Activated CD4-positive, alpha-beta T cell treated with anti-CD3 and anti-CD28 coated beads, Interleukin-2, amount 50 U/mL, for 24 hours (primary cell): ENCODE measurements around the gene KMT2D.

Experiments used
- DNase-seq, 2 donors: peaks; one replicate each; pipeline ENCODE4 v3.0.0-alpha.2; 2020; ENCODE audit warnings: low read depth in 1 of 2, low spot score in 1 of 2

KMT2D gene

DNA sequence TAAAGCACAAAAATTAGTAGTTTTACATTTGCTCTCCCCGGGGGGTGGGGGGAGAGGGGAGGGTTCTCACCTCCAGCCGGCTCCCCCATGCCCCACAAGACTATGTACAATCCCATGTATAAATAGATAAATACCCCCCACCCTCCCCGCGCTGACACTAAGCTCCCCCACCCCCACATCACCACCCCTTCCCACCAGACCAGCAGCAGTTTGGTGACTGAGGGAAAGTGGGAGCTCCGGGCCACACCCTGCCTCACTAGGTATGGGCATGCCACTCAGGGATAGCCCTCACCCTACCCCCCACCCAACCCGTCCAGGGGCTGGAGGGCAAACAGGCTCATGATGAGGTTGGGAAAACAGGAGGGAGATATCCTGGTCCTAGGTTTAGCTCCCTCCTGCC lies 40.2 kb downstream of the KMT2D start:
- no peak for DNase-seq

GRCh38 chr12:49019443-49020324 lies 40.9 kb downstream of the KMT2D start:
- DNase-seq = no peak

GRCh38 chr12:49019120-49019430 lies 41.5 kb downstream of the KMT2D start:
- DNase-seq = no peak

GRCh38 chr12:49018261-49019119 lies 42.1 kb downstream of the KMT2D start, which contains the start of gene PRKAG1:
TSS of gene PRKAG1 (minus strand) at chr12:49018776. CDS start at chr12:49018740, 36 bp downstream.
- DNase-seq = peak; percentile 89 to 95

- DNase-seq = no peak
Measured at GRCh38 chr12:49017891-49018260, 42.7 kb downstream of the KMT2D start.

DNA sequence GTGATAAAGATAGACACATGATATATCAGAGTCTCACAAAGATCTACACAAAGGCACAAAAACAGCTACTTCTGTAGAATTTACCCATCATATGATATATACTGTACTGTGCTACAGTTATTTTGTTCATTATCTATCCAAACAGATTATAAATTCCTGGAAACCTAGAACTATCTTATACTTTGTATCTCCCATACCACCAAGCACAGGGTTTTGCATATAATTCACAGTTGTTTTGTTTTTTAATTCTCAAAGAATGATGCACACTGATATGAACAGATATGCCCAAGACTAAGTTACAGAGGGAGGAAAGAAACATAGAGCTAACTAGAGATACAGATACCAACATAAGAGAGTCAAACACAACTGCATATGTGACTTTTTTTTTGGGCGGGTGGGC lies 45.4 kb downstream of the KMT2D start:
- no peak for DNase-seq

GRCh38 chr12:49014547-49014946 lies 46.0 kb downstream of the KMT2D start:
- no peak for DNase-seq

DNA sequence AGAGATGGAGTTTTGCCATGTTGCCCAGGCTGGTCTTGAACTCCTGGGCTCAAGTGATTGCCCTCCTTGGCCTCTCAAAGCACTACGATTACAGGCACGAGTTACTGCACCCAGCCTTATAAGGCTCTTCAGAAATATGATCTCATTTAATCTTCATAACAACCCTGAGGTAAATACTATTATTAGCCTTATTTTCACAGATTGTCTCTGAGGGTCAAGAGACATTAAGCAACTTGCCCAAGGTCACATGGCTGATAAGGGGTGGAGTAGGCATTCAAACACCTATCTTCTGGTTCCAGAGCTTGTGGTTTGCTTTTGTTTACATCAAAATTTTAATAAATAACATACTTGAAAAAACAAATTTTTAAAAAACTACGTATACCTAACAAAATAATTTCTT lies 47.2 kb downstream of the KMT2D start:
- no peak for DNase-seq

- DNase-seq = no peak
Measured at GRCh38 chr12:49012739-49013138, 47.9 kb downstream of the KMT2D start.
